Trophoblast cell (in vitro differentiated cells and primary cell): ENCODE measurements around the gene PIGV.
A peak's percentile ranks its signal among the peaks of the same experiment; 100 is the strongest.

Experiments
- DNase-seq, 2 donors: peaks; one replicate each; pipeline ENCODE4 v3.0.0-alpha.2; 2016
- H2AFZ ChIP-seq: 2 replicates; pipeline ENCODE4 v1.6.1; 2013; ENCODE audit warnings: low read length, moderate library complexity, mild to moderate bottlenecking; ENCODE audit not compliant: insufficient read depth, poor library complexity
- H2AK5ac ChIP-seq: 2 replicates; pipeline ENCODE4 v1.6.1; 2013; ENCODE audit warnings: mild to moderate bottlenecking, low read length
- H2BK120ac ChIP-seq: 2 replicates; pipeline ENCODE4 v1.6.1; 2013; ENCODE audit warnings: low read length, mild to moderate bottlenecking, moderate library complexity; ENCODE audit not compliant: insufficient read depth, poor library complexity
- H2BK12ac ChIP-seq: 2 replicates; pipeline ENCODE4 v1.6.1; 2013; ENCODE audit warnings: mild to moderate bottlenecking, low read length, moderate library complexity
- H2BK5ac ChIP-seq: 2 replicates; pipeline ENCODE4 v1.6.1; 2013; ENCODE audit warnings: low read length, low read depth, moderate library complexity, mild to moderate bottlenecking; ENCODE audit not compliant: poor library complexity
- H3K14ac ChIP-seq: 2 replicates; pipeline ENCODE4 v1.6.1; 2013; ENCODE audit warnings: mild to moderate bottlenecking, low read length
- H3K18ac ChIP-seq: 2 replicates; pipeline ENCODE4 v1.6.1; 2013; ENCODE audit warnings: mild to moderate bottlenecking, low read length
- H3K23ac ChIP-seq: 2 replicates; pipeline ENCODE4 v1.6.1; 2013; ENCODE audit warnings: low read length
- H3K27ac ChIP-seq: 2 replicates; pipeline ENCODE4 v1.5.1; 2013; ENCODE audit warnings: low read depth, mild to moderate bottlenecking, inconsistent platforms, low read length, moderate library complexity
- H3K27me3 ChIP-seq: 2 replicates; pipeline ENCODE4 v1.6.1; 2013; ENCODE audit warnings: inconsistent platforms, mild to moderate bottlenecking, low read length, moderate library complexity; ENCODE audit not compliant: insufficient read depth
- H3K36me3 ChIP-seq, 2 experiments: 1 replicate in 1 of 2; 2 replicates in 1 of 2; pipeline ENCODE4 v1.6.1; 2013; ENCODE audit warnings: low read length in 2 of 2, mild to moderate bottlenecking in 2 of 2, moderate library complexity in 1 of 2; ENCODE audit not compliant: insufficient read depth in 2 of 2, control insufficient read depth in 1 of 2
- H3K4ac ChIP-seq: 2 replicates; pipeline ENCODE4 v1.6.1; 2013; ENCODE audit warnings: low read depth, mild to moderate bottlenecking, low read length, moderate library complexity
- H3K4me1 ChIP-seq, 2 experiments: 1 replicate in 1 of 2; 2 replicates in 1 of 2; pipeline ENCODE4 v1.6.1; 2013; ENCODE audit warnings: low read length in 2 of 2, mild to moderate bottlenecking in 2 of 2, moderate library complexity in 1 of 2; ENCODE audit not compliant: insufficient read depth in 2 of 2, control insufficient read depth in 1 of 2
- H3K4me2 ChIP-seq: 2 replicates; pipeline ENCODE4 v1.6.1; 2013; ENCODE audit warnings: inconsistent platforms, mild to moderate bottlenecking, low read length, moderate library complexity
- H3K4me3 ChIP-seq: 2 replicates; pipeline ENCODE4 v1.5.1; 2013; ENCODE audit warnings: mild to moderate bottlenecking, low read depth, low read length, inconsistent platforms
- H3K79me1 ChIP-seq: one replicate; pipeline ENCODE4 v1.6.1; 2013; ENCODE audit warnings: low read length
- H3K79me2 ChIP-seq: 2 replicates; pipeline ENCODE4 v1.6.1; 2013; ENCODE audit warnings: low read length, mild to moderate bottlenecking; ENCODE audit not compliant: control insufficient read depth, insufficient read depth, poor library complexity
- H3K9ac ChIP-seq: 2 replicates; pipeline ENCODE4 v1.6.1; 2013; ENCODE audit warnings: mild to moderate bottlenecking, low read length
- H3K9me3 ChIP-seq: 2 replicates; pipeline ENCODE4 v1.6.1; 2013; ENCODE audit warnings: low read depth, mild to moderate bottlenecking, control low read depth, inconsistent platforms, low read length; ENCODE audit not compliant: insufficient read depth
- H4K12ac ChIP-seq: 2 replicates; pipeline ENCODE4 v1.6.1; 2013; ENCODE audit warnings: low read depth, mild to moderate bottlenecking, low read length, moderate library complexity
- H4K8ac ChIP-seq: 2 replicates; pipeline ENCODE4 v1.6.1; 2013; ENCODE audit warnings: low read depth, mild to moderate bottlenecking, low read length, moderate library complexity
- H4K91ac ChIP-seq: one replicate; pipeline ENCODE4 v1.6.1; 2013; ENCODE audit warnings: low read depth, mild to moderate bottlenecking, low read length, moderate library complexity
- WGBS: extraction: QIAGEN DNeasy Blood & Tissue Kit; methylation state at CpG from one replicate; pipeline ENCODE4 v1.1.7; 2013; ENCODE audit warnings: missing lambda C conversion rate; ENCODE audit not compliant: insufficient read length, insufficient coverage; ENCODE audit errors: extremely low coverage; 5-methylcytosine and 5-hydroxymethylcytosine counted together

Gene PIGV

DNA sequence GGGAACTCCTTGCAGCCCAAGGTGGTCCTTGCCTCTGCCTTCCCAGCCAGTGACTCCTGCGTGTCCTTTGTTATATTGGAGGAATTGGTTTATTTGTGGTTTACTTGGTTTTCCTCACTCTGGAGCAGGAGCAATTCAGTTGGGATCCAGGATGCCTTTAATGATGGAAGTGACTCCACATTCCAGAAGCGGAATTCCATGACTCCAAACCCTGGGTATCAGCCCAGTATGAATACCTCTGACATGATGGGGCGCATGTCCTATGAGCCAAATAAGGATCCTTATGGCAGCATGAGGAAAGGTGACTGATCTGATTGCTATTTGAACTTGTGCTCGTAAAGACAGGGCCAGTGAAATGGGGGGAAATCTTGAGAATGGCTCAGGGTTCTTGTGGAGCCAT is 15.1 kb upstream of the PIGV start:
- no peaks in the 10 kb centered on the region for H3K9me3 ChIP-seq
- H3K79me1 ChIP-seq, result no peaks in the 10 kb centered on the region
- no peak overlapping the region for H2AK5ac ChIP-seq
- H4K91ac ChIP-seq, result no peak overlapping the region
- no peak overlapping the region for H2AFZ ChIP-seq
- WGBS, result no CpG with 5 or more reads among the region's 4 CpGs
- peak; percentile 35 to 48 for DNase-seq
- H3K9ac ChIP-seq, result no peak overlapping the region
- H3K4ac ChIP-seq, result no peak overlapping the region
- H3K27me3 ChIP-seq, result no peaks in the 10 kb centered on the region
- H3K18ac ChIP-seq, result no peak overlapping the region
- no peak overlapping the region for H2BK120ac ChIP-seq
- H3K4me3 ChIP-seq, result no peak overlapping the region
- H3K23ac ChIP-seq, result no peak overlapping the region
- no peak overlapping the region for H3K4me2 ChIP-seq
- no peak overlapping the region for H3K27ac ChIP-seq
- H2BK5ac ChIP-seq, result no peak overlapping the region
- H4K8ac ChIP-seq, result no peak overlapping the region
- H3K79me2 ChIP-seq, result no peaks in the 10 kb centered on the region
- H3K14ac ChIP-seq, result no peak overlapping the region
- H3K36me3 ChIP-seq, result peaks cover 58 to 85% of the 10 kb centered on the region in 2 experiments
- no peak overlapping the region for H2BK12ac ChIP-seq
- peaks cover 7 to 9% of the 10 kb centered on the region in 2 experiments for H3K4me1 ChIP-seq
- H4K12ac ChIP-seq, result no peak overlapping the region

DNA sequence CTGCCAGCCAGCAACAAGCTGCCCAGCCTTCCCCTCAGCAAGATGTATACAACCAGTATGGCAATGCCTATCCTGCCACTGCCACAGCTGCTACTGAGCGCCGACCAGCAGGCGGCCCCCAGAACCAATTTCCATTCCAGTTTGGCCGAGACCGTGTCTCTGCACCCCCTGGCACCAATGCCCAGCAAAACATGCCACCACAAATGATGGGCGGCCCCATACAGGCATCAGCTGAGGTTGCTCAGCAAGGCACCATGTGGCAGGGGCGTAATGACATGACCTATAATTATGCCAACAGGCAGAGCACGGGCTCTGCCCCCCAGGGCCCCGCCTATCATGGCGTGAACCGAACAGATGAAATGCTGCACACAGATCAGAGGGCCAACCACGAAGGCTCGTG is 13.3 kb upstream of the PIGV start:
- H2AK5ac ChIP-seq, result no peak overlapping the region
- DNase-seq, result no peak
- no peak overlapping the region for H4K8ac ChIP-seq
- H4K12ac ChIP-seq, result no peak overlapping the region
- H3K27me3 ChIP-seq, result no peaks in the 10 kb centered on the region
- no peak overlapping the region for H3K27ac ChIP-seq
- H3K18ac ChIP-seq, result no peak overlapping the region
- no peak overlapping the region for H3K4me2 ChIP-seq
- no peak overlapping the region for H2BK12ac ChIP-seq
- no peak overlapping the region for H3K4me3 ChIP-seq
- peaks cover 7 to 9% of the 10 kb centered on the region in 2 experiments for H3K4me1 ChIP-seq
- H3K36me3 ChIP-seq, result peaks cover 63 to 87% of the 10 kb centered on the region in 2 experiments
- no CpG with 5 or more reads among the region's 13 CpGs for whole genome bisulfite sequencing
- H4K91ac ChIP-seq, result no peak overlapping the region
- H3K4ac ChIP-seq, result no peak overlapping the region
- H2AFZ ChIP-seq, result no peak overlapping the region
- H3K9ac ChIP-seq, result no peak overlapping the region
- H2BK120ac ChIP-seq, result no peak overlapping the region
- no peak overlapping the region for H3K14ac ChIP-seq
- H3K79me2 ChIP-seq, result no peaks in the 10 kb centered on the region
- no peak overlapping the region for H3K23ac ChIP-seq
- H2BK5ac ChIP-seq, result no peak overlapping the region
- H3K9me3 ChIP-seq, result no peaks in the 10 kb centered on the region
- H3K79me1 ChIP-seq, result no peaks in the 10 kb centered on the region

GRCh38 chr1:26775666-26776065 is 12.1 kb upstream of the PIGV start:
- Histone ChIP-seq H2AK5ac (no peak overlapping the region), H4K12ac (no peak overlapping the region), H3K14ac (no peak overlapping the region), H3K4me3 (no peak overlapping the region), H2AFZ (no peak overlapping the region), H3K79me1 (no peaks in the 10 kb centered on the region), H4K91ac (no peak overlapping the region), H3K27me3 (no peaks in the 10 kb centered on the region), H3K9ac (no peak overlapping the region), H2BK120ac (no peak overlapping the region), H2BK5ac (no peak overlapping the region), H4K8ac (no peak overlapping the region), H3K18ac (no peak overlapping the region), H3K4me2 (no peak overlapping the region), H3K9me3 (no peaks in the 10 kb centered on the region), H3K4me1 (peaks cover 7 to 9% of the 10 kb centered on the region in 2 experiments), H2BK12ac (no peak overlapping the region), H3K23ac (no peak overlapping the region), H3K79me2 (no peaks in the 10 kb centered on the region), H3K27ac (no peak overlapping the region), H3K4ac (no peak overlapping the region), H3K36me3 (peaks cover 71 to 90% of the 10 kb centered on the region in 2 experiments)
- DNase-seq, result no peak
- WGBS, result no CpG with 5 or more reads among the region's 4 CpGs

- H3K4me1 ChIP-seq, result peaks cover 4 to 5% of the 10 kb centered on the region in 2 experiments
- no peak overlapping the region for H2BK5ac ChIP-seq
- H3K4me2 ChIP-seq, result no peak overlapping the region
- no peak overlapping the region for H3K14ac ChIP-seq
- DNase-seq, result no peak
- no peak overlapping the region for H3K18ac ChIP-seq
- H3K27ac ChIP-seq, result no peak overlapping the region
- no peaks in the 10 kb centered on the region for H3K27me3 ChIP-seq
- no peak overlapping the region for H2AK5ac ChIP-seq
- no peaks in the 10 kb centered on the region for H3K79me1 ChIP-seq
- WGBS, result no CpG with 5 or more reads among the region's 11 CpGs
- H3K36me3 ChIP-seq, result peaks cover 49 to 69% of the 10 kb centered on the region in 2 experiments
- no peak overlapping the region for H4K8ac ChIP-seq
- no peak overlapping the region for H3K4me3 ChIP-seq
- H4K12ac ChIP-seq, result no peak overlapping the region
- H3K4ac ChIP-seq, result no peak overlapping the region
- no peak overlapping the region for H2BK120ac ChIP-seq
- H3K23ac ChIP-seq, result no peak overlapping the region
- H3K9ac ChIP-seq, result no peak overlapping the region
- no peaks in the 10 kb centered on the region for H3K79me2 ChIP-seq
- H3K9me3 ChIP-seq, result no peaks in the 10 kb centered on the region
- no peak overlapping the region for H2BK12ac ChIP-seq
- no peak overlapping the region for H2AFZ ChIP-seq
- H4K91ac ChIP-seq, result no peak overlapping the region
Observed at GRCh38 chr1:26779098-26779668, 8.6 kb upstream of the PIGV start.
